Activated CD4-positive, CD25-positive, alpha-beta regulatory T cell (primary cell): ENCODE data around the gene CYSTM1.

ENCODE experiments used
- DNase-seq, 4 experiments: peaks; one replicate each; lab custom pipeline; 2025; lab: John Stamatoyannopoulos, UW

CYSTM1 gene

GRCh38 chr5:140258016-140258415, 83.0 kb downstream of the CYSTM1 start:
- no peak for DNase-seq

GRCh38 chr5:140258873-140259272, 83.9 kb downstream of the CYSTM1 start:
- DNase-seq, result no peak

- DNase-seq, result no peak
Measured at GRCh38 chr5:140259500-140259899, 84.5 kb downstream of the CYSTM1 start.

GRCh38 chr5:140260089-140260656, 85.2 kb downstream of the CYSTM1 start:
- no peak for DNase-seq

GRCh38 chr5:140261403-140262171, 86.6 kb downstream of the CYSTM1 start:
- DNase-seq, result no peak

- DNase-seq, result no peak
Measured at GRCh38 chr5:140262221-140262620, 87.2 kb downstream of the CYSTM1 start.

- DNase-seq, result no peak
Measured at GRCh38 chr5:140262839-140263238, 87.9 kb downstream of the CYSTM1 start.

- no peak for DNase-seq
Measured at GRCh38 chr5:140265845-140266244, 90.9 kb downstream of the CYSTM1 start.

GRCh38 chr5:140266471-140267200, 91.6 kb downstream of the CYSTM1 start:
- no peak for DNase-seq

GRCh38 chr5:140267201-140267540, 92.2 kb downstream of the CYSTM1 start:
- DNase-seq, result no peak

- no peak for DNase-seq
Measured at GRCh38 chr5:140267559-140268018, 92.6 kb downstream of the CYSTM1 start.

- no peak for DNase-seq
Measured at GRCh38 chr5:140270008-140270407, 95.0 kb downstream of the CYSTM1 start.

- DNase-seq, result no peak
Measured at GRCh38 chr5:140273401-140273877, 98.5 kb downstream of the CYSTM1 start.

GRCh38 chr5:140275837-140276236, 100.8 kb downstream of the CYSTM1 start:
- DNase-seq, result no peak

- no peak for DNase-seq
Measured at GRCh38 chr5:140282266-140282665, 107.3 kb downstream of the CYSTM1 start.

- no peak for DNase-seq
Measured at GRCh38 chr5:140284013-140284412, 109.0 kb downstream of the CYSTM1 start.

- no peak for DNase-seq
Measured at GRCh38 chr5:140286424-140286823, 111.4 kb downstream of the CYSTM1 start.

GRCh38 chr5:140287801-140288521, 113.0 kb downstream of the CYSTM1 start:
- no peak for DNase-seq

GRCh38 chr5:140292212-140293036, 117.4 kb downstream of the CYSTM1 start:
- DNase-seq, result no peak
